PC-3 (cell line): Measurements from ENCODE around the gene OPRL1. TPM values are rescaled to one million over a fixed set of nuclear protein-coding genes. Genes with fewer than 3 reads are reported as not detected.

Source experiments
- ATAC-seq: fragments of 200-7000 bp; cut with Tn5 transposase; 2 replicates; pipeline ENCODE4 v1.9.1; 2020; ENCODE audit warnings: mild to moderate bottlenecking, moderate library complexity
- BruUV-seq: library from RNA; stranded (reverse); fragments of 400-500 nt; replicated peaks from 2 replicates; lab custom pipeline; 2021; lab: Mats Ljungman, UMichigan
- CTCF ChIA-PET: fragments of 300-600 bp; sonication (Branson Sonifier 250); formaldehyde crosslinking; loops from one replicate; lab custom pipeline; 2022; ENCODE audit warnings: antibody characterized with exemption; lab: Charles Lee
- POLR2A ChIA-PET: fragments of 300-600 bp; sonication (Branson Sonifier 250); formaldehyde crosslinking; loops from one replicate; lab custom pipeline; 2022; ENCODE audit warnings: antibody characterized with exemption; ENCODE audit not compliant: unreplicated experiment; lab: Charles Lee
- DNase-seq: peaks from one replicate; pipeline ENCODE4 v3.0.0-alpha.2; 2015
- H2AFZ ChIP-seq: fragments of 300-600 bp; sonication (generic); 2 replicates; pipeline ENCODE4 v1.6.0; 2016; ENCODE audit warnings: antibody characterized with exemption, low read length
- H3F3A ChIP-seq: fragments of 300-600 bp; sonication (generic); one replicate; pipeline ENCODE4 v1.6.0; 2017; ENCODE audit warnings: antibody characterized with exemption, low read length, control low read depth, mild to moderate bottlenecking; ENCODE audit not compliant: unreplicated experiment
- H3K27ac ChIP-seq: fragments of 300-600 bp; sonication (generic); 2 replicates; pipeline ENCODE4 v1.5.1; 2016; ENCODE audit warnings: mild to moderate bottlenecking, low read length
- H3K27me3 ChIP-seq: fragments of 300-600 bp; sonication (generic); 2 replicates; pipeline ENCODE4 v1.6.1; 2016; ENCODE audit warnings: low read length, mixed read lengths
- H3K36me3 ChIP-seq: fragments of 300-600 bp; sonication (generic); 2 replicates; pipeline ENCODE4 v1.6.1; 2016; ENCODE audit warnings: low read depth, mixed run types, low read length, mixed read lengths
- H3K4me1 ChIP-seq: fragments of 300-600 bp; sonication (generic); 2 replicates; pipeline ENCODE4 v1.5.1; 2016; ENCODE audit warnings: low read length; ENCODE audit not compliant: insufficient read depth
- H3K4me2 ChIP-seq: fragments of 300-600 bp; sonication (generic); 2 replicates; pipeline ENCODE4 v1.6.0; 2016; ENCODE audit warnings: low read length
- H3K4me3 ChIP-seq: fragments of 300-600 bp; sonication (generic); 2 replicates; pipeline ENCODE4 v1.5.1; 2016; ENCODE audit warnings: mild to moderate bottlenecking, low read length, mixed read lengths
- H3K79me2 ChIP-seq: fragments of 300-600 bp; sonication (generic); 2 replicates; pipeline ENCODE4 v1.6.1; 2017; ENCODE audit warnings: low read length, mixed read lengths
- H3K9ac ChIP-seq: fragments of 300-600 bp; sonication (generic); 2 replicates; pipeline ENCODE4 v1.6.0; 2016; ENCODE audit warnings: mild to moderate bottlenecking, low read length
- H3K9me2 ChIP-seq: fragments of 300-600 bp; sonication (generic); replicated peaks from 2 replicates; pipeline ENCODE4 v1.6.1; 2016; ENCODE audit warnings: mixed run types, low read length, mixed read lengths
- H3K9me3 ChIP-seq: fragments of 300-600 bp; sonication (generic); 2 replicates; pipeline ENCODE4 v1.6.1; 2016; ENCODE audit warnings: low read length, mixed read lengths
- H4K20me1 ChIP-seq: fragments of 300-600 bp; sonication (generic); 2 replicates; pipeline ENCODE4 v1.6.1; 2016; ENCODE audit warnings: low read length, mixed read lengths
- EZH2 ChIP-seq: fragments of 300-600 bp; sonication (generic); IDR thresholded peaks from one replicate; pipeline ENCODE4 v1.6.1; 2017; ENCODE audit warnings: antibody characterized with exemption, mild to moderate bottlenecking, low read length; ENCODE audit not compliant: unreplicated experiment
- EZH2phosphoT487 ChIP-seq: fragments of 300-600 bp; sonication (generic); IDR thresholded peaks from 2 replicates; pipeline ENCODE4 v1.6.1; 2018; ENCODE audit warnings: mild to moderate bottlenecking, antibody characterized with exemption, low read length, borderline replicate concordance
- intact Hi-C: fragments of 100-400 bp; cut with micrococcal nuclease; formaldehyde crosslinking; loops from 2 replicates; pipeline ENCODE4 v1.9.0; 2023
- total RNA-seq: library from RNA; depleted of rRNA; stranded (reverse); fragments of >200 nt; gene quantifications from 2 replicates; pipeline ENCODE4 v1.2.3, GENCODE V29; 2014
- TF ChIP-seq, protein P1 (sequence below): fragments of 300-600 bp; sonication (generic); conservative IDR thresholded peaks from 2 replicates; pipeline ENCODE4 v1.5.1; 2017; ENCODE audit warnings: antibody characterized with exemption, low read depth, mild to moderate bottlenecking, low read length

The OPRL1 gene
- total RNA-seq, 1 experiment from 2014 or later: 5.6 TPM

- POLR2A ChIA-PET: no interaction called here
Measured at GRCh38 chr20:64092258-64093012, 12.6 kb downstream of the OPRL1 start.

DNA sequence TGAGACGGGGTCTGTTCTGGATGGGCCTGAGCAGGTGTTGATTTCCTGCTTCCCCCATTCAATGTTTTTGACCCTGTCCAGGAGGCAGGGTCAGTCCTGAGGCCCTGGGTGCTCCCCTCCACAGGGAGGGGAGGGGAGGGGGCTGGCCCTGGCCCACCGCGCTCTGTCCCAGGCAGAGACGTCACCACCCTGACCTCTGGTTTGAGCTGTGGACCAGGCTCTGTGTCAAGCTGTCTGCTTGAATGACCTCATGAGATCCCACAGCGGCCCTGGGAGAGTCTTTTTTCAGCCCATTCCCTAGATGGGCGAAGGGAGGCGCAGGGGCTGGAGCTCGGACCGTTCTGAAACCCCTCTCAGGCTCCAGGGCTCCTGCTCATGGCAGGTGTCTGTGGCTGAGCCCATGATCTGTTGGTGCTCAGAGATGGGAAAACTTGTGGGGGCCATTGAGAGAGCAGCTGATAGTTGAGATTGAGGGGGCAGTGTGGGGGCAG, 13.2 kb downstream of the OPRL1 start:
- DNase-seq (no peak), ATAC-seq (no peak)
- no peaks in the 10 kb centered on the region for H3K9me2 ChIP-seq
- no peaks in the 10 kb centered on the region for H4K20me1 ChIP-seq
- TF ChIP-seq, protein P1, sequence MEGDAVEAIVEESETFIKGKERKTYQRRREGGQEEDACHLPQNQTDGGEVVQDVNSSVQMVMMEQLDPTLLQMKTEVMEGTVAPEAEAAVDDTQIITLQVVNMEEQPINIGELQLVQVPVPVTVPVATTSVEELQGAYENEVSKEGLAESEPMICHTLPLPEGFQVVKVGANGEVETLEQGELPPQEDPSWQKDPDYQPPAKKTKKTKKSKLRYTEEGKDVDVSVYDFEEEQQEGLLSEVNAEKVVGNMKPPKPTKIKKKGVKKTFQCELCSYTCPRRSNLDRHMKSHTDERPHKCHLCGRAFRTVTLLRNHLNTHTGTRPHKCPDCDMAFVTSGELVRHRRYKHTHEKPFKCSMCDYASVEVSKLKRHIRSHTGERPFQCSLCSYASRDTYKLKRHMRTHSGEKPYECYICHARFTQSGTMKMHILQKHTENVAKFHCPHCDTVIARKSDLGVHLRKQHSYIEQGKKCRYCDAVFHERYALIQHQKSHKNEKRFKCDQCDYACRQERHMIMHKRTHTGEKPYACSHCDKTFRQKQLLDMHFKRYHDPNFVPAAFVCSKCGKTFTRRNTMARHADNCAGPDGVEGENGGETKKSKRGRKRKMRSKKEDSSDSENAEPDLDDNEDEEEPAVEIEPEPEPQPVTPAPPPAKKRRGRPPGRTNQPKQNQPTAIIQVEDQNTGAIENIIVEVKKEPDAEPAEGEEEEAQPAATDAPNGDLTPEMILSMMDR: no peak
- no peak overlapping the region for H3K4me3 ChIP-seq
- ChIA-PET POLR2A (no interaction called here), CTCF (no interaction called here)
- H3K9ac ChIP-seq: no peak overlapping the region
- no peak overlapping the region for H3K4me2 ChIP-seq
- H3K27me3 ChIP-seq: no peaks in the 10 kb centered on the region
- no peaks in the 10 kb centered on the region for H3K9me3 ChIP-seq
- no peaks in the 10 kb centered on the region for H3K4me1 ChIP-seq
- no peaks in the 10 kb centered on the region for H3K36me3 ChIP-seq
- no peak overlapping the region for H2AFZ ChIP-seq
- H3K79me2 ChIP-seq: no peaks in the 10 kb centered on the region
- intact Hi-C loops: no loop called here
- H3K27ac ChIP-seq: no peak overlapping the region
- no TSS peak for BruUV-seq
- no peaks in the 10 kb centered on the region for H3F3A ChIP-seq

More at GRCh38 chr20:64092258-64093012, 12.6 kb downstream of the OPRL1 start:
- no peak overlapping the region for H2AFZ ChIP-seq
- TF ChIP-seq, protein P1: no peak
- no peak for TF ChIP-seq EZH2
- no peak for TF ChIP-seq EZH2phosphoT487
- H3K4me1 ChIP-seq: no peaks in the 10 kb centered on the region
- intact Hi-C loops: no loop called here
- no peaks in the 10 kb centered on the region for H3K36me3 ChIP-seq
- no peaks in the 10 kb centered on the region for H3F3A ChIP-seq
- CTCF ChIA-PET: no interaction called here
- H3K27me3 ChIP-seq: no peaks in the 10 kb centered on the region
- no peaks in the 10 kb centered on the region for H3K9me2 ChIP-seq
- no peaks in the 10 kb centered on the region for H3K79me2 ChIP-seq
- H3K4me2 ChIP-seq: no peak overlapping the region
- no peak overlapping the region for H3K27ac ChIP-seq
- no peak overlapping the region for H3K4me3 ChIP-seq
- H3K9me3 ChIP-seq: no peaks in the 10 kb centered on the region
- H4K20me1 ChIP-seq: no peaks in the 10 kb centered on the region
- H3K9ac ChIP-seq: no peak overlapping the region
- no peak for DNase-seq
- no peak for ATAC-seq
- BruUV-seq: no TSS peak

DNA sequence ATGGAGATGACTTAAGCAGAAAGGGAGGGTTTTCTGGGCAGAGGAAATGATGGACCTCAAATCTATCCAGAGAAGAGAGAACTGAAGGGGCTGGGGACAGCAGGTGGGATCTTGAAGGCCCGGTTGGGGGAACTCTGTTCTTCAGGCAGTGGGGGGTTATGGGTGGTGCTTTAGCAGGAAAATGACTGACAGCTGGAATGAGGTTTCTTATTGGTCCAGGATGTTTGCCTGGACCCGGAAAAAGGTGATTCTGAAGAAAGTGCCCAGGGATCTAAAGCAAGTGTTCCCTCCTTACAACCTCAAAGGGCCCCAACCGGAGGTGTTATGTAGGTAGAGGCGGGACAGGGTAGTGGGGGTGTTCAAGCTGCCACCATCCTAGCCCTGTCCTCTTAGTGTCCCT, 15.6 kb downstream of the OPRL1 start:
- H3K79me2 ChIP-seq: no peaks in the 10 kb centered on the region
- H3K27ac ChIP-seq: no peak overlapping the region
- no peaks in the 10 kb centered on the region for H3K9me3 ChIP-seq
- no peaks in the 10 kb centered on the region for H3K27me3 ChIP-seq
- H3K4me1 ChIP-seq: no peaks in the 10 kb centered on the region
- no peak overlapping the region for H3K4me3 ChIP-seq
- H4K20me1 ChIP-seq: no peaks in the 10 kb centered on the region
- H3K4me2 ChIP-seq: no peak overlapping the region
- no peaks in the 10 kb centered on the region for H3F3A ChIP-seq
- CTCF ChIA-PET: no interaction called here
- DNase-seq (no peak), ATAC-seq (no peak)
- POLR2A ChIA-PET: no interaction called here
- H3K9me2 ChIP-seq: no peaks in the 10 kb centered on the region
- no peak overlapping the region for H2AFZ ChIP-seq
- TF ChIP-seq EZH2phosphoT487: no peak
- no peak for TF ChIP-seq EZH2
- TF ChIP-seq, protein P1: no peak
- intact Hi-C loops: no loop called here
- BruUV-seq: no TSS peak
- no peaks in the 10 kb centered on the region for H3K36me3 ChIP-seq
- H3K9ac ChIP-seq: no peak overlapping the region
